Progenitor cell of endocrine pancreas (in vitro differentiated cells): Measurements from ENCODE around the gene ULBP1. TPM values are rescaled to one million over a fixed set of nuclear protein-coding genes. Genes with fewer than 3 reads are reported as not detected.
"Not testable (repeated sequence)": the region's sequence is repeated elsewhere in the genome, so short reads cannot be mapped to it uniquely, and the experiment has no call there.

Experiments
- DNase-seq: peaks from one replicate; pipeline ENCODE4 v3.0.0; 2021; ENCODE audit warnings: low spot score; ENCODE audit not compliant: unreplicated experiment
- H3K27ac Mint-ChIP-seq: 2 replicates; pipeline ENCODE4 v1.8.0; 2021; ENCODE audit warnings: mild to moderate bottlenecking, moderate library complexity, mixed read lengths
- H3K27me3 Mint-ChIP-seq: 2 replicates; pipeline ENCODE4 v1.8.0; 2021; ENCODE audit warnings: mixed read lengths
- H3K36me3 Mint-ChIP-seq: 2 replicates; pipeline ENCODE4 v1.8.0; 2022; ENCODE audit warnings: mixed read lengths; ENCODE audit not compliant: insufficient read depth
- H3K4me1 Mint-ChIP-seq: 2 replicates; pipeline ENCODE4 v1.8.0; 2021; ENCODE audit warnings: low read depth, mixed read lengths
- H3K4me3 Mint-ChIP-seq: 2 replicates; pipeline ENCODE4 v1.8.0; 2021; ENCODE audit warnings: low read depth, mild to moderate bottlenecking, moderate library complexity, mixed read lengths
- H3K9me3 Mint-ChIP-seq: 2 replicates; pipeline ENCODE4 v1.8.0; 2021; ENCODE audit warnings: low read depth, mixed read lengths
- total RNA-seq: library from RNA; stranded (reverse); gene quantifications from 2 replicates; pipeline ENCODE4 v1.2.1, GENCODE V29; 2021
- TF ChIP-seq, protein P1 (sequence below): fragments of 200-600 bp; sonication (generic); IDR thresholded peaks from one replicate; pipeline ENCODE4 v1.5.0; 2021; ENCODE audit warnings: antibody characterized with exemption, mild to moderate bottlenecking; ENCODE audit not compliant: unreplicated experiment

Gene ULBP1
- total RNA-seq, 1 donor from 2014 or later, result 0.60 TPM

DNA sequence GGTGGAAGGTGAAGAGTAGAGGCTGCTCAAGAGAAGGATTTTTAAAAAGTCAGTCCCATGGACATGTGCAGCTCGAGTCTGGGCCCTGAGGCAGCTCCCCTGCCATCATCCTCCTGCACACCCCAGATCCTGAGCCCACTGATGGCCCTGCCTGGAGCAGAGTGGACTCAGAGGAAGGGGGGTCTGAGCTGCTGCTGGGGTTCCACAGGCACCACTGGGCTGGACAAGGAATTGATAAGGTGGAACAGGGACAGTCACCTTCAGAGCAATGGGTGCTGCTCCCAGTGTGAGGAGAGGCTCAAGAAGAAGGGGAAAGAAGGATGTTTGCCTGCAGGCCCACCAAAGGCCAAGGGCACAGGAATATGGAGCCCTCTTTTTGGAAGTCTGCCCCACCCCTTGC is 15.7 kb upstream of the ULBP1 start:
- no peak overlapping the region for H3K27ac Mint-ChIP-seq
- DNase-seq, result no peak
- TF ChIP-seq, protein P1, sequence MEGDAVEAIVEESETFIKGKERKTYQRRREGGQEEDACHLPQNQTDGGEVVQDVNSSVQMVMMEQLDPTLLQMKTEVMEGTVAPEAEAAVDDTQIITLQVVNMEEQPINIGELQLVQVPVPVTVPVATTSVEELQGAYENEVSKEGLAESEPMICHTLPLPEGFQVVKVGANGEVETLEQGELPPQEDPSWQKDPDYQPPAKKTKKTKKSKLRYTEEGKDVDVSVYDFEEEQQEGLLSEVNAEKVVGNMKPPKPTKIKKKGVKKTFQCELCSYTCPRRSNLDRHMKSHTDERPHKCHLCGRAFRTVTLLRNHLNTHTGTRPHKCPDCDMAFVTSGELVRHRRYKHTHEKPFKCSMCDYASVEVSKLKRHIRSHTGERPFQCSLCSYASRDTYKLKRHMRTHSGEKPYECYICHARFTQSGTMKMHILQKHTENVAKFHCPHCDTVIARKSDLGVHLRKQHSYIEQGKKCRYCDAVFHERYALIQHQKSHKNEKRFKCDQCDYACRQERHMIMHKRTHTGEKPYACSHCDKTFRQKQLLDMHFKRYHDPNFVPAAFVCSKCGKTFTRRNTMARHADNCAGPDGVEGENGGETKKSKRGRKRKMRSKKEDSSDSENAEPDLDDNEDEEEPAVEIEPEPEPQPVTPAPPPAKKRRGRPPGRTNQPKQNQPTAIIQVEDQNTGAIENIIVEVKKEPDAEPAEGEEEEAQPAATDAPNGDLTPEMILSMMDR, result no peak
- H3K4me1 Mint-ChIP-seq, result no peaks in the 10 kb centered on the region
- H3K4me3 Mint-ChIP-seq, result no peak overlapping the region
- peaks cover 82% of the 10 kb centered on the region for H3K27me3 Mint-ChIP-seq
- no peaks in the 10 kb centered on the region for H3K9me3 Mint-ChIP-seq
- H3K36me3 Mint-ChIP-seq, result no peaks in the 10 kb centered on the region

DNA sequence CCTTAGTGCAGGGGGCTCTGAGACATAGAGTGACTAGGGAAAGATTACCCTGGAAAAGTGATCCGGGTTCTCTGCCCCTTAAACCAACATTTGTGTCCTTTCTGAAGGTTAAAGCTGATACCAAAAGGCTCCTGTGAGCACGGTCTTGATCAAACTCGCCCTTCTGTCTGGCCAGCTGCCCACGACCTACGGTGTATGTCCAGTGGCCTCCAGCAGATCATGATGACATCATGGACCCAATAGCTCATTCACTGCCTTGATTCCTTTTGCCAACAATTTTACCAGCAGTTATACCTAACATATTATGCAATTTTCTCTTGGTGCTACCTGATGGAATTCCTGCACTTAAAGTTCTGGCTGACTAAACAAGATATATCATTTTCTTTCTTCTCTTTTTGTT is 15.1 kb upstream of the ULBP1 start:
- Mint-ChIP-seq H3K9me3 (no peaks in the 10 kb centered on the region), H3K4me1 (no peaks in the 10 kb centered on the region), H3K27ac (no peak overlapping the region), H3K36me3 (no peaks in the 10 kb centered on the region), H3K27me3 (peaks cover 82% of the 10 kb centered on the region), H3K4me3 (no peak overlapping the region)
- TF ChIP-seq, protein P1, result no peak
- no peak for DNase-seq

DNA sequence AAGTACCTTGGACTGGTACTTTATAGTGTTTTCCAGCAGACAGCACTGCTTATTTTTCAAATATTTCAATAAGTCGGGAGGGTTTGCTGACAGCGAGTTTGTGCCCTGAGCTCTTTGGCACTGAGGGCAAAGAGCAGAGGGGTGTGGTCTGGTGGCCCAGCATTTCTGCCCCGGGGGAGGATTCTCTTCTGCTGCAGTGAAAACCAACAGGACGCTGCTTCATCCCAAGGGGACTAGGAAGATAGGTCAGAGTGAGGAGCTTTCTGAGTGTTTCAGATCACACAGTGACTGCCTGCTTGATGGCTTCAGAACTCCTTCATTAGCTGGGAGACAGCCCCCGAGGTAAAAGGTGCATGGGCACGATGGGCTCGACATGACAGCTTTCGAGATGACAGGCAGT is 13.3 kb upstream of the ULBP1 start:
- Mint-ChIP-seq H3K9me3 (no peaks in the 10 kb centered on the region), H3K27ac (no peak overlapping the region), H3K27me3 (peaks cover 81% of the 10 kb centered on the region), H3K4me3 (no peak overlapping the region), H3K36me3 (no peaks in the 10 kb centered on the region), H3K4me1 (no peaks in the 10 kb centered on the region)
- TF ChIP-seq, protein P1, result no peak
- no peak for DNase-seq

DNA sequence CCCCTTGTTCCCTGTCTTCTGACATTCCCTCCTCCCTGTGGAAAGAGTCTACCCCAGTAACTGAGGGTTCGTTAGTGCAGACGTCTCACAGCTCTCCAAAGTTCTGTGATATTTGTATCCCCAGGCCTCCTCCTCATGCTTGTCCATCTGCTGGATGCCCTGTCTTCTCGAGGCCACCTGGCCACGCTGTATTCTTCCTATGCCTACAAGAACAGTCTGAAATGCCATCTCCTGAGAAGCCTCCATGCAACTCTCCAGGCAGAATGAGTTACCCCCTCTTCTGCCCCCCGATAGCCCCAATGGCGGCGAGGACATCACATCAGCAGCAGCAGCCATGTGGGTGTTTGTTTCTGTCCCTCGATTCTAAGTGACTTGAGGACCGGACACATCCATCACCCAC is 12.6 kb upstream of the ULBP1 start:
- Mint-ChIP-seq H3K4me1 (no peaks in the 10 kb centered on the region), H3K9me3 (no peaks in the 10 kb centered on the region), H3K27me3 (peaks cover 84% of the 10 kb centered on the region), H3K36me3 (no peaks in the 10 kb centered on the region), H3K4me3 (no peak overlapping the region), H3K27ac (no peak overlapping the region)
- no peak for DNase-seq
- TF ChIP-seq, protein P1, result no peak

DNA sequence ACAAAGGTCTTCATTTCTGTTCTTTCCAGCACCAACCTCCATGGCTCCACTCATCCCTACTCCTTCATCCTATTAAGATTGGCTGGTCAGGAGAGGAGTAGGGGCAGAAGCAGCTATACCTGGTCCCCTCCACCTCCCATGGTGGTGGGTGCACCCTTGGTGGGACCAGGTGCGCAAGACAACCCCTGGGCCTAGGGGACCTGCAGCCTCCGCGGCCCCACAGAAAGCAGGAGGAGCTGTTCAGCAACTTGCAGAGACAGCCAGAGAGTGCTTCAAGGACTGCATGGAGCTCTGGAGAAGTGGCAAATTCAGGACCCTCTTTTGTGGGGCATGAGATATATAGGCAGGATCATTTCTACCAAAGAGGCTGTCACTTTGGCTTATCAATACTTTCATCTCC is 12.1 kb upstream of the ULBP1 start:
- Mint-ChIP-seq H3K4me3 (no peak overlapping the region), H3K36me3 (no peaks in the 10 kb centered on the region), H3K4me1 (no peaks in the 10 kb centered on the region), H3K27ac (no peak overlapping the region), H3K9me3 (no peaks in the 10 kb centered on the region), H3K27me3 (peaks cover 83% of the 10 kb centered on the region)
- TF ChIP-seq, protein P1, result no peak
- no peak for DNase-seq

DNA sequence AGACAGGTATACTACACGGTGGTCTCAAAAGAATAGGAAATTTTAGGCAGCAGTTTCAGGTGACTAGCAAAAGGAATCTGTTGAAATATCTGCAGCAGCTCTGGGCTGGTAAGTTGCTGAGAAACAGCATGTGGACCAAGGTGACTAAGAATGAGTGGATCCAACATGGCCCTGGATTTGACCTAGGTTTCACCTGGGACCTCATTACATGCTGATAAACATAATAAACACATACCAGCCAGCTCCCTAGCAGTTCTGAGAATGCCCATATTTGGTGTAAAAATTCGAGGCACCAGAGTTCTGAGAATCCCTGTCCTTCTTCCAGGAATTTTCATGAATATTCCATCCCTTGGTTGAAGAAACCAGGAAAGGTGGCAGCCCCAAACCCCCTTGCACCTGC is 10.4 kb upstream of the ULBP1 start:
- H3K9me3 Mint-ChIP-seq, H3K36me3 Mint-ChIP-seq, H3K4me1 Mint-ChIP-seq, H3K4me3 Mint-ChIP-seq, H3K27ac Mint-ChIP-seq, DNase-seq: not testable (repeated sequence)
- H3K27me3 Mint-ChIP-seq, result peaks cover 88% of the 10 kb centered on the region

DNA sequence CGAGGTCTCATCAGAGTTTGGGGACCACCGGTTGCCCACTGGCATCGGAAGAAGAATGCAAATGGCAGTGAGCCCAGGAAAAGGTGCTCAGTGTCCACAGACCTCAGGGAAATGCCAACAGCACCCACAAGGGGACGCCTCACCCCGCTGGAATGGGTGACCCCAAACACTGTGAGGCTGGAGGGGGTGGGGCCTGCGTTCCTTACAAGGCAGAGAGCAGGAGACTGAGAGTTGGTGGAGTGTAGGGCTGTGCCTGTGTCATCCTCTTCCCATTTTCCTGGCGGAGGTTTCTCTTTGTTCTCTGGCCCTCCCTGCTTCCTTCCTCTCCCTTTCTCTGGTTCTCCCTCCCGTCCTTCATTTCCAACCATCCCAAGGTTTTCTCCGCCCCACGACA is 9.8 kb upstream of the ULBP1 start:
- peaks cover 87% of the 10 kb centered on the region for H3K27me3 Mint-ChIP-seq
- H3K4me1 Mint-ChIP-seq, H3K27ac Mint-ChIP-seq, H3K9me3 Mint-ChIP-seq, H3K4me3 Mint-ChIP-seq, DNase-seq, H3K36me3 Mint-ChIP-seq: not testable (repeated sequence)

DNA sequence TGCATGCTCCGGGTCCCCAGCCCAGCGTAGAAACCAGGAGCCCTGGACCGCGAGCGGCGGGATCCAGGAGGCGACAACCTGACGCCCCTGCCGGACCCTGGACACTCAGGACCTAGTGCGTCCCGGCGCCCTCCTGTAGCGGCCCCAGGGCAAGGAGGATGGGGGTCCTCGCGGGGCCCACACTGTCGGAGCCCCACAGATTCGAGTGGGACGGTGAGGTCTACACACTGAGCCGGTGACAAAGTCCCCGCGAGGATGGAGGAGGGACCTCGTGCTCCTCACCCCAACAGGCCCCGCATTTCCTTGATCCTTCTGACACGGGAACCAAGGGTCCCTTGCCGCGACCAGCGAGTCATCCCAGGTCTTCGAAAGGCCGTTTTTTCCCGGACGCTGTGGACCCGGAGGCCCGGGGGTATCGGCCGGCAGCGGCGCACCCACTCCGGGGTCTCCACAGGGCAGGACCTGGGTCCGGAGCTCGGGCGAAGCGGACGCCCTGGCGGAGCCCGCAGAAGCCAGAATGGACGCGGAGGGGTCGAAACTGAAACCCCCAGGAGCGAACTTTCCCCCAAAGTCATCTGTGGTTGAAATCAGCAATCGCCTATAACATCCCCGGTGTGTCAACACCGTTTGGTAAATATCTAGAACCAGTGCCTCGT is 9.3 kb upstream of the ULBP1 start:
- DNase-seq, H3K4me3 Mint-ChIP-seq, H3K27ac Mint-ChIP-seq, H3K9me3 Mint-ChIP-seq, H3K4me1 Mint-ChIP-seq, H3K36me3 Mint-ChIP-seq: not testable (repeated sequence)
- H3K27me3 Mint-ChIP-seq, result peaks cover 87% of the 10 kb centered on the region
